Stimulated activated memory B cell treated with anti-CD40 and anti-IgM and Interleukin-4, amounts not matched to agents 10 μg/mL and 1 μg/mL and 100 μg/mL, for 72 hours (primary cell): ENCODE data around the gene DUT.
A peak's percentile ranks its signal among the peaks of the same experiment; 100 is the strongest.

Experiments
- ATAC-seq: fragments of 150-1000 bp; cut with Tn5 transposase; 2 replicates; pipeline ENCODE4 v1.10.0; 2021
- H3K27ac Mint-ChIP-seq: one replicate; pipeline ENCODE4 v1.8.0; 2022; ENCODE audit warnings: mild to moderate bottlenecking, mixed read lengths
- H3K27me3 Mint-ChIP-seq: one replicate; pipeline ENCODE4 v1.8.0; 2022; ENCODE audit warnings: mixed read lengths
- H3K36me3 Mint-ChIP-seq: one replicate; pipeline ENCODE4 v1.8.0; 2022; ENCODE audit warnings: mixed read lengths
- H3K4me1 Mint-ChIP-seq: one replicate; pipeline ENCODE4 v1.8.0; 2022; ENCODE audit warnings: mixed read lengths
- H3K4me3 Mint-ChIP-seq: one replicate; pipeline ENCODE4 v1.8.0; 2022; ENCODE audit warnings: mild to moderate bottlenecking, moderate library complexity, mixed read lengths
- H3K9me3 Mint-ChIP-seq: one replicate; pipeline ENCODE4 v1.8.0; 2022; ENCODE audit warnings: mixed read lengths

DUT gene

DNA sequence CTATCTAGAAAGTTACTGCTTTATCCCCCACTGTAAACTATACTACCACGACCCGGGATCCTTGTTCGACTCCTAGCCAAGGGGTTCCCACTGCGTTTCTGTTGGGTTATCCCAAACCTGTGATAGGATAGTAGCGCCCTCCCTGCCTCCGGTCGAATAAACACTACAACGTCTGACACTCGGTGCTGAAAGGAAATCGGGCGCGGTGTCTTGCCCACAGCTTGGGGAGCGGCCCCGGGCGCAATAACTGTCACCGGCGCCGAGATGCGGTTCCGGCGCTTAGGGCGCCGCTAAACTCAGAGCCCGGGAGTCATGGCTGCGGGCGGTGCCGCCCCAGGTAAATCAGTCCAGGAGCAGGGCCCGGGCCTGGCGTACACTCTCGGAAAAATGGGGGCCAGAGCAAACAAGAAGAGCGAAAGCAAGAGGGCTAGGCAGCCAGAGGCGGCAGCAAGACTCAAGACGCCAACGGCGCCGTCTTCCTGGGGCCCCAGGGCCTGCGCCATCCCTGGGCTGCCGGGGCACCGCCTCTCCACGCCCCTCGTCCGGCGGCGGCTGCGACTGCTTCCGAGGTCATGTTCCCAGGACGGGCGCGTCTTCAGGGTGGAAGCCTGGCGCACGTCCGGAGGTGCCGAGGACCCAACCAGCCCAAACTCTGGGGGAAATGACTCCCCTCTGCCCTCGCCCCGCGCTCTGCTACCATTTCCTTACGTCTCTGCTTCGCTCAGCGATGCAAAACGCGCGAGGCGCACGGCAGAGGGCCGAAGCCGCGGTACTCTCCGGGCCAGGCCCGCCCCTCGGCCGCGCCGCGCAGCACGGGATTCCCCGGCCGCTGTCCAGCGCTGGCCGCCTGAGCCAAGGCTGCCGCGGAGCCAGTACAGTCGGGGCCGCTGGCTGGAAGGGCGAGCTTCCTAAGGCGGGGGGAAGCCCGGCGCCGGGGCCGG lies at the start of gene DUT:
Gene DUT, plus strand, starts transcription at position 575 of the 941 bp plus-strand sequence. Its CDS starts 87 bp downstream, at position 662.
- Mint-ChIP-seq H3K9me3 (no peaks in the 10 kb centered on the region), H3K36me3 (peaks cover 14% of the 10 kb centered on the region), H3K27me3 (no peaks in the 10 kb centered on the region), H3K4me3 (peak within 1 kb of the TSS; percentile 97), H3K4me1 (peaks cover 33% of the 10 kb centered on the region), H3K27ac (peak within 1 kb of the TSS; percentile 98)
- peak; percentile 95 for ATAC-seq

DNA sequence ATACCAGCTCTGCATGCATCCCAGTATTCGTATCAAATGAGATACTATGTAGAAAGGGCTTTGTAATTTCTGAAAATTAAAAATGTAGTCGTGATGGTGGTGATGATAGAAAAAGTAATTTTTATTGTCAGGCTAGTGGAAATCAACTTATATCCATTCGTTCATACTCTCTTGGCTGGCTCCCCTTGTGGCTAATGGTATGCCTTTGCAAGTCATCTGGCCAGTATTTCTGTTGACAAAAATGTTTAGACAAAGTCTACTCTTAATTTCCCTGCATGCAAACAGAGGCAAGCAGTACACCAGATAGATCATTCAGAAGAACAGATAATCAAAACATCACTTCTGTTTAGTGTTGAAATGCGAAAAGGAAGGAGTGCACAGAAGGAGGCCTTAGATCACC lies 49.6 kb upstream of the DUT start:
- no peak overlapping the region for H3K27ac Mint-ChIP-seq
- H3K9me3 Mint-ChIP-seq, result no peaks in the 10 kb centered on the region
- H3K4me1 Mint-ChIP-seq, result peaks cover 6% of the 10 kb centered on the region
- no peaks in the 10 kb centered on the region for H3K27me3 Mint-ChIP-seq
- H3K36me3 Mint-ChIP-seq, result no peaks in the 10 kb centered on the region
- ATAC-seq, result no peak
- H3K4me3 Mint-ChIP-seq, result no peak overlapping the region

DNA sequence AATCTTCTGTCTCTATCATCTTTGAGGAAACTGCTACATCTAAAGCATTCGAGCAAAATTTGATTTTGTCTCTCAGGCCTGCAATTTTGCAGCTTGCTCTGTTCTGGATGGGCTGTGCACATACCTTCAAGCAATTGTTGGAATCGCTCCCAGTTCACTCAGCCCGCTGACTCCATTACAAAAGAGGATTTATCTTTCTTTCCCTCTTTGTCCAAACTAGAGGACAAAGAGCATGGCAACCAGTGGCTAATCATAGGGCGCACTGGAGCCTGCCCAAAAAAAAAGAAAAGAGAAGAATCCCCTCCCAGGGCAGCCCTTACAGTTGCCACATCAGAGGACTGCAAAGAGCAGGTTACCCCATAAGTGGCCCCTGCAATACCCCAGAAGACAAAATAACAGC lies 49.0 kb upstream of the DUT start:
- Mint-ChIP-seq H3K36me3 (no peaks in the 10 kb centered on the region), H3K27me3 (no peaks in the 10 kb centered on the region), H3K4me1 (peaks cover 6% of the 10 kb centered on the region), H3K4me3 (no peak overlapping the region), H3K9me3 (no peaks in the 10 kb centered on the region), H3K27ac (no peak overlapping the region)
- ATAC-seq, result no peak

DNA sequence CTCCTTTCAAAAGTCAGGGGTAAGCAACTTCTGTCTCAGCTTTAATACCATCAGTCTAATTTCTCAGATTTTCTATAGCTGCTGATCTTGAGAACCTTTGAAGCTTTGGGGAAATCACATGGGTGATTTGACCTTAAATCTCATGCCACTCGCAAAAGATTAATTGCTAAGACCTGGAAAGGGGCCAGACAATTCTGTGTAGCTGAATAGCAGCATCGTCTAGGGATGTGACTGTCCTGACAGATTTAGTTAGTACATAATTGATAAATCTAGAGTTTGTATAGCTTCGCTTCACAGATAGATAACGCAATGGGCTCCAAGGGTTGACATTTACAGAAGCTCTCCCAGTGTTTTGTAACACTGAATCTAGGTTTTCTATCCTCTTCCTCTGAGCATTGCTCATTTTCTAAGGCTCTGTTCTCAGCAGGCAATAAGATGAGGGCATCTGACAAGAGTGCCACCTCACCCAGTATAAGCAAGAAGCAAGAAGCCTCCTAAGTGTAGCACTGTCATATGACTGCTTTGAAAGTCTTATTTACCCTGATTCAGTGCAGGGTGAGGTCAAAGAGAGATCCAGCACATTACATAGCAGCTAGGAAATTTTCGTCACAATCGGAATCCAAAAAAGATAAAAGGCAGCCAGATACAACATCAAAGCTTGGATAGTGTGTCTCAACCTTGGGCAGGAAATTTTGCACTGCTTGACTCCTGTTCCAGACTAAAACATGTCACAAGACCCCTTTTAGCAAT lies 47.7 kb upstream of the DUT start:
- no peak for ATAC-seq
- no peaks in the 10 kb centered on the region for H3K27me3 Mint-ChIP-seq
- H3K36me3 Mint-ChIP-seq, result no peaks in the 10 kb centered on the region
- H3K4me3 Mint-ChIP-seq, result no peak overlapping the region
- no peak overlapping the region for H3K27ac Mint-ChIP-seq
- peaks cover 6% of the 10 kb centered on the region for H3K4me1 Mint-ChIP-seq
- no peaks in the 10 kb centered on the region for H3K9me3 Mint-ChIP-seq

DNA sequence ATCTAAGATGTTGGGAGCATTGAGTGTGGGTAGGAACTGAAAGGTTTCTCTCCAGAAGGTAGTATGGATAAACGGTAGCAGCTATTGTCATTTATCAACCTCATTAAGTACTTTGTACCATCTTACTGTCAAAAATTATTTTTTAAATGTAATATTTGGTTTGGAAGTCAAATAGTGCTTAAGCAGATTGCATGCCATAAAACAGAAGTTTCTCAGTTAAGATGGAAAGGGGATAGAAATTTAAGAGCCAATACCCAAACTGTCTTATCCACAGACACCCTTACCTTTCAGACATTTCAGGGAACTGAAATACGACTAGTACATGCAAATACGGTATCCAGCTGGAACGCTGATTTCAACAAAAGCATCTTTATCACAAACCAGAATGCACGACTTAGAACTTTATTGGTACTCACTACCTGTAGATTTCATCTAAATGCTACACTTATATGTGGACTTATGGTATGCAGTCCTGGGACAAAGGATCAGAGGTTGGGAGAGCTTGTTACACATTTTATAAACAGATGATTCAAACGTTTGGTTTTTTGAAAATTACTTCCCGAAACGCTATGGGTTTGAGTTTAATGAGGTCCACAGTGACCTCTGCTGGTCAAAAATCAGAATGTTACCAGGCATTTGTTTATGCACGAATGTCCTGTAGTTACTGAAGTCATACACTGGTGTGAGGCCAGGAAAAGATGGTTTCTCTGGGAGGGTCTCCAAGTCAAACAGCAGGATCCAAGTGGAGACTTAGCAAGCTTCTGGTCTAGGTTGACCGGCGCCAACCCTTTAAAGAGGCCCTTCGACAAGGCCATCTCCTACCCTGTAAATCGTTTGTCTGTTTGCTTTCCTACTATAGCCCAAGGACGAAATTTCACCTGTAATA lies 45.7 kb upstream of the DUT start:
- peak; percentile 70 for ATAC-seq
- Mint-ChIP-seq H3K36me3 (no peaks in the 10 kb centered on the region), H3K4me3 (no peak overlapping the region), H3K4me1 (peaks cover 6% of the 10 kb centered on the region), H3K9me3 (no peaks in the 10 kb centered on the region), H3K27me3 (no peaks in the 10 kb centered on the region), H3K27ac (no peak overlapping the region)

DNA sequence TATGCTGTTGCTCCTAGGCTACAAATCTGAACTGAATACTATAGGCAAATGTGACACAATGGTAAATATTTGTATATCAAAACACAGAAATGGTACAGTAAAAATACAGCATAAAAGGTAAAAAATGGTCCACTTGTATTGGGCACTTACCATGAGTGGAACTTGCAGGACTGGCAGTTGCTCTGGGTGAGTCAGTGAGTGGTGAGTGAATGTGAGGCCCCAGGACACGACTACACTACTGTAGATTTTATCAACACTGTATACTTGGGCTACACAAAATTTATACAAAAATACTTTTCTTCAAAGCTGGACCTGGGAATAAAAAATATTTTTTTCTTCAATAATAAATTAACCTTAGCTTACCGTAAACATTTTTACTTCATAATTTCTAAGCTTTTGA lies 41.6 kb upstream of the DUT start:
- ATAC-seq, result no peak
- no peaks in the 10 kb centered on the region for H3K36me3 Mint-ChIP-seq

DNA sequence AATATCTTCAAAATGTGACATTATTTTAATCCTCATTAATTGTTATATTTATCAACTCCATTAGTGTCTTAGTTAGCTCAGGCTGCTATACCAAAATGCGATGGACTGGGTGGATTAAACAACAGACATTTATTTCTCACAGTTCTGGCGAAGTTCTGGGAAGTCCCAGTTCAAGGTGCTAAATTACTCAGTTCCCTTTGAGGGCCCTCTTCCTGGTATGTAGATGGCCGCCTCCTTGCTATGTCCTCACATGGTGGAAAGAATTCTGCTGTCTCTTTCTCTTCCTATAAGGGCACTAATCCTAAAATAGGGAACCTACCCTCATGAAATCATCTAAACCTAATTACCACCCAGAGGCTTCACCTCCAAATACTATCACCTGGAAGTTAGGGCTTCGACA lies 38.8 kb upstream of the DUT start:
- no peak overlapping the region for H3K4me3 Mint-ChIP-seq
- H3K27me3 Mint-ChIP-seq, result no peaks in the 10 kb centered on the region
- H3K36me3 Mint-ChIP-seq, result no peaks in the 10 kb centered on the region
- no peak overlapping the region for H3K27ac Mint-ChIP-seq
- no peaks in the 10 kb centered on the region for H3K4me1 Mint-ChIP-seq
- no peaks in the 10 kb centered on the region for H3K9me3 Mint-ChIP-seq
- ATAC-seq, result peak; percentile 48

More for the DNA sequence above, 41.6 kb upstream of the DUT start:
- Mint-ChIP-seq H3K27ac (no peak overlapping the region), H3K27me3 (no peaks in the 10 kb centered on the region), H3K4me1 (peaks cover 6% of the 10 kb centered on the region), H3K4me3 (no peak overlapping the region), H3K9me3 (no peaks in the 10 kb centered on the region)

DNA sequence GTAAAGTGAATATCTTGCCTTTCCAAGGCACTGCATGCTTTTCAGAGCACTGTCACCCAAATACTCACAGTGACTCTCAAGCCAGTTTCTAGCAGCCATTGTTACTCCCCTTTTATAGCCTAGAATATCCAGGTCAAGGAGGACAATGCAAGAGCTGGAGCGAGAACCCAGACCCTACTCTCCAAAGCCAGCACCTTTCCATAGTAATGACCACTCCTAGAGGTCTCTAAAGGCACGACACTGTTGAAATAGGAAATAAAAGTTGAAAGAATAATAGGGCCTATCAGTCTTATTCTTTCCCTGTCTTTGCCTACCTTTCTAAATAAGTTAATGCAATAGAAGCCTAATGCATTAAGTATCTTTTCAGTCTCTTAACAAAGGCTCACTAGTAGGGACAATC lies 33.6 kb upstream of the DUT start:
- H3K36me3 Mint-ChIP-seq, result no peaks in the 10 kb centered on the region
- no peaks in the 10 kb centered on the region for H3K4me1 Mint-ChIP-seq
- no peaks in the 10 kb centered on the region for H3K27me3 Mint-ChIP-seq
- H3K27ac Mint-ChIP-seq, result no peak overlapping the region
- H3K9me3 Mint-ChIP-seq, result no peaks in the 10 kb centered on the region
- ATAC-seq, result no peak
- H3K4me3 Mint-ChIP-seq, result no peak overlapping the region

DNA sequence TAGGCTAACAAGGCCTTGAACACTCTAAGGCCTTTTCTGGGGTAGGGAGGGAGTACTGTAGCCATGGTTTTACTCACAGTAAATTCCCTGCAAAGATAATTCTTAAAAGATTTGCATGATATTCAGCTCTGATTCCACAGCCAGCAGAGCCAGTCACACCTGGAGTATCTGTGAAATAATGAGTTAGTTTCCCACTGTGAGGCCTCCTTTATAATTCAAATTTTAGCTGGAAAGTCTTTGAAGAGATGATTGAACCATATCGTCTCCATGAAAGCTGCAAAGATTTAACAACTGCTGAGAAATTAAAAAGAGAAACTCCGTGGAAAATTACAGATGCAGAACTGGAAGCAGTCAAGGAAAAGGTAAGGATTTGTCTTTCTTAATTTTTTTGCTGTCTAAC lies 32.3 kb upstream of the DUT start:
- Mint-ChIP-seq H3K27ac (no peak overlapping the region), H3K4me3 (no peak overlapping the region), H3K36me3 (no peaks in the 10 kb centered on the region), H3K9me3 (no peaks in the 10 kb centered on the region), H3K27me3 (no peaks in the 10 kb centered on the region), H3K4me1 (no peaks in the 10 kb centered on the region)
- ATAC-seq, result no peak

DNA sequence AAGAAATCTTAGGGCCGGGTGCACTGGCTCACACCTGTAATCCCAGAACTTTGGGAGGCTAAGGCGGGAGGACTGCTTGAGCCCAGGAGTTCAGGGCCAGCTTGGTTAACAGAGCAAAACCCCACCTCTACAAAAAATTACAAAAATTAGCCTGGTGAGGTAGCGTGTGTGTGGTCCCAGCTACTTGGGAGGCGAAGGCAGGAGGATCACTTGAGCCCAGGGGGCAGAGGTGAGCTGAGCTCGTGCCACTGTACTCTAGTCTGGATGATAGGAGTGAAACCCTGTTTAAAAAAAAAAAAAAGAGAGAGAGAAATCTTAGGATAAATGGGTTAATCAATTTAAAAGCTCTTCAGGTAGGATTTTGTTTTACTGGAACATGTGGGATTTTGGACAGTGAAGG lies 31.2 kb upstream of the DUT start:
- Mint-ChIP-seq H3K4me1 (no peaks in the 10 kb centered on the region), H3K4me3 (no peak overlapping the region), H3K9me3 (no peaks in the 10 kb centered on the region), H3K36me3 (no peaks in the 10 kb centered on the region), H3K27ac (no peak overlapping the region), H3K27me3 (no peaks in the 10 kb centered on the region)
- no peak for ATAC-seq

DNA sequence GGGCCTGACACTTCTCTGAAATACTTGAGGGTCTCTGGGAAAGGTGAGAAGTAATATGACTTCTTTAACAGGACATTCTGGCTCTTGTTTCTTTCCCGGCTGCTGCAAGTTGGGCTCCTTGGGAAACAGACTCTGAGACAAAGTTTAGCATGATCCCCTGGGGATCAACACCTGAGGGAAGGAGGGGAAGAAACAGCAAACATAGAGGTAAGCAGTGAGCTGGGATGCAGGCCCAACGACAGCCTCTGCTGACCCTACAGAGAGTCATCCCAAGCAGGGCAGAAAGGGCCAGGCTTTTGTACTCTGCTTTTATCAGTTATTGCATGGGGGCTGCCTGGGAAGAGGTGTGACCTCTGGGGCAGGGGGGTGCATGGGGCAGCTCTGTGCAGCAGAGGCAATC lies 26.8 kb upstream of the DUT start:
- H3K36me3 Mint-ChIP-seq, result no peaks in the 10 kb centered on the region
- H3K27me3 Mint-ChIP-seq, result no peaks in the 10 kb centered on the region
- ATAC-seq, result peak; percentile 27
- H3K4me3 Mint-ChIP-seq, result no peak overlapping the region
- no peak overlapping the region for H3K27ac Mint-ChIP-seq
- H3K9me3 Mint-ChIP-seq, result no peaks in the 10 kb centered on the region
- no peaks in the 10 kb centered on the region for H3K4me1 Mint-ChIP-seq

DNA sequence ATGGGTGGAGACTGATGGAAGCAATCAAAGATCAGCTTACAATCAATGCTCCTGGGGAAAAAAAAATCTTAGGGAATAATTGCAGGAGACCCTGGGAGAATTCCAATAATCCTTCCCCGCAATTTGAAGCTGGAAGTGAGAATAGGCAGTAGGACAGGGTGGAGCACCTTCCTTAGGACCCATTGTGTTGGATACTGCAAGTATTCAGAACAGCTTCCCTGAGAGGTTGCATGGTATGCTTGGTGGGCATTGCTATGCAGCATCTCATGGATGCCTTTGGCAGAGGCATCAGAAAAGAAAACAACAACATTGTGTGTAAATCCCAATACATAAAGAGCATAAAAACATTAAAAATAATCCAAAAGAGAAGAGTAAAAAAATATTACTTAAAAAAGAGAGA lies 24.6 kb upstream of the DUT start:
- H3K27ac Mint-ChIP-seq, result no peak overlapping the region
- H3K9me3 Mint-ChIP-seq, result no peaks in the 10 kb centered on the region
- no peaks in the 10 kb centered on the region for H3K27me3 Mint-ChIP-seq

DNA sequence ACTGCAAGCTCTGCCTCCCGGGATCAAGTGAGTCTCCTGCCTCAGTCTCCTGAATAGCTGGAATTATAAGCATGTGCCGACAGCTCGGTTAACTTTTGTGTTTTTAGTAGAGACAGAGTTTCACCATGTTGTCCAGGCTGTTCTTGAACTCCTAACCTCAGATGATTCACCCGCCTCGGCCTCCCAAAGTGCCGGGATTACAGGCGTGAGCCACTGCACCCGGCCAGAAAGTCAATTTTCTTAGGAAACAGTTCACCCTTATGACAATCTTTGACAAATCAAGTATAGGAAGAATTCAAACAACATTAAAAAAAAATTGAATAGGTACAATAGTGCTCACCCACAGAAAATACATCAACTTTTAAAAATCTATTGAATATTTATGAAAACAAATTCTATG lies 23.6 kb upstream of the DUT start:
- Mint-ChIP-seq H3K9me3 (no peaks in the 10 kb centered on the region), H3K27ac (no peak overlapping the region), H3K27me3 (no peaks in the 10 kb centered on the region), H3K4me1 (no peaks in the 10 kb centered on the region), H3K4me3 (no peak overlapping the region), H3K36me3 (no peaks in the 10 kb centered on the region)
- ATAC-seq, result no peak

More for the DNA sequence above, 24.6 kb upstream of the DUT start:
- no peaks in the 10 kb centered on the region for H3K36me3 Mint-ChIP-seq
- ATAC-seq, result no peak
- no peaks in the 10 kb centered on the region for H3K4me1 Mint-ChIP-seq
- no peak overlapping the region for H3K4me3 Mint-ChIP-seq

DNA sequence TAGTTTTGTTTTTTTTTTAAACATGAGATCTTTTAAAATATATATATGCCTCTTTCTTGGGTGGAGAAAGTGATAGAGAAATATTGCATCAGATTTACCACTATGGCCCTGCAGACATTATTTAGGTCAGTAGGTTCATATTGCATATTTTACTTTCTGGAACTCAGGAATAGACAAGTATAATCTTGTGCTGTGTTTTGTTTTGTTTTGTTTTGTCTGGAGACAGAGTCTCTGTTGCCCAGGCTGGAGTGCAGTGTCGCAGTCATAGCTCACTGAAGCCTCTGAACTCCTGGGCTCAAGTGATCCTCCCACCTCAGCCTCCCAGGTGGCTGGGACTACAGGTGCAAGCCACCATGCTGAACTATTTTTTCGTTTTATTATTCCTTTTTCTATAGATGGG lies 21.5 kb upstream of the DUT start:
- Mint-ChIP-seq H3K4me1 (no peaks in the 10 kb centered on the region), H3K4me3 (no peak overlapping the region), H3K36me3 (no peaks in the 10 kb centered on the region), H3K27me3 (no peaks in the 10 kb centered on the region), H3K27ac (no peak overlapping the region), H3K9me3 (no peaks in the 10 kb centered on the region)
- ATAC-seq, result no peak

DNA sequence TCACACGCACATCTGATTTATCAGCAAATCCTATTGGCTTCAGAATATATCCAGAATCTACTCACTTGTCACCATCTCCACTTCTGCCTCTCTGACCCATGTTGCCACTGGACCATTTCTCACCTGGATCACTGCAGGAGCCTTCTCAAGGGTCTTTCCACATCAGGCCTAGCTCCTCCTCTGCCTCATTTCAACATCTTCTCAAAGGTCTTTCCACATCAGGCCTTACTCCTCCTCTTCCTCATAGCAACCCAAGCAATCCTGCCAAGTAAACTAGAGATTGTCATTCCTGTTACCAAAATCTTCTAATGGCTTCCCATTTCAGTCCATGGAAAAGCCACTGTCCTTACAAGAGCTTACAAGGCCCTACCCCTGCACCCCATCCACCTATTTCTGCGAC lies 18.0 kb upstream of the DUT start:
- H3K27me3 Mint-ChIP-seq, result no peaks in the 10 kb centered on the region
- H3K9me3 Mint-ChIP-seq, result no peaks in the 10 kb centered on the region
- H3K4me3 Mint-ChIP-seq, result no peak overlapping the region
- no peak overlapping the region for H3K27ac Mint-ChIP-seq
- ATAC-seq, result no peak
- H3K36me3 Mint-ChIP-seq, result no peaks in the 10 kb centered on the region
- H3K4me1 Mint-ChIP-seq, result no peaks in the 10 kb centered on the region
